Measurements from ENCODE around the gene IRF4.

Gene IRF4

DNA sequence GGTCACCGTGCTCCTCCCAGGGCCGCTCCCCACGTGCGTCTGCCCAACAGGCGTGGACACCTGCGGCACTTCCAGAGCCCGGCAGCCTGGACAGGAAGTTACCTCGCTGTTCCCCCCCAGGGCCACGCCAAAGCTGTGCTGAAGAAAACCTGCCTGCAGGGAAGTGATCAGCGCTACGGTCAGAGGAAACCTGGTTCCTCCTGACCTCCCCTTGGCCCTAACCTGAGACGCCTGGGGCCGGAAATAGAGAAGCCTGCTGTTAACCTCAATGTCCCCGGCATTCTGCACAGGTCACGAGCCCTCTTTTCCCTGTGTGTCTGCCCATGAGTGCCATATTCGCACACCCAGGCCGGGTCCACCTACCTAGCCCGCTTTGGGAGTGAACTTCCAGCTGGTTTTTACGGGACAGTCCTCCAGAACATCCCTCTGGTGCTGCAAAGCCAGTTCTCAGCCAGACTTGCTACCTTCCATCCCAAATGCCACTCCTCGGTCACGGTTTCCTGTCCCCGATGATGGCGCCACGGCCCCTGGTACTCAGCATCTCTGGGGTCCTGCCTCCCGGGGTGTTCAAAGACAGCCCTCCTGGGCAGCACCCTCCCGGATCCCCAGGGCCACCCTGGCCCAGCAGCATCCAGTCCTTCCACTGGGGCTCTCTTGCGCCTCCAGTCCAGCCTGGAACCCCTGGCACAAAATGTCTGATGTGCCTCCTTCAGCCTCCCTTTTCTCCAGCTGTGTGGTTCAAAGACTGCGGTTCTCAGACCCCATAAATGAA, 12.0 kb upstream of the IRF4 start:
- Histone ChIP-seq H3K9me3 (ENCODE audit: control insufficient read depth in 1 of 2, low read length in 2 of 2) (no peaks in the 10 kb centered on the region), H3K36me3 (ENCODE audit: control insufficient read depth in 1 of 2, insufficient read depth in 2 of 2, low read length in 2 of 2) (no peaks in the 10 kb centered on the region), H3K4me3 (ENCODE audit: low read depth in 1 of 2, low read length in 2 of 2) (no peak overlapping the region), H3K27ac (ENCODE audit: low read length) (no peak overlapping the region), H3K4me1 (ENCODE audit: control insufficient read depth in 1 of 2, insufficient read depth in 2 of 2, low read length in 2 of 2) (no peaks in the 10 kb centered on the region), H3K27me3 (ENCODE audit: low read depth, low read length) (peaks cover 24% of the 10 kb centered on the region)

DNA sequence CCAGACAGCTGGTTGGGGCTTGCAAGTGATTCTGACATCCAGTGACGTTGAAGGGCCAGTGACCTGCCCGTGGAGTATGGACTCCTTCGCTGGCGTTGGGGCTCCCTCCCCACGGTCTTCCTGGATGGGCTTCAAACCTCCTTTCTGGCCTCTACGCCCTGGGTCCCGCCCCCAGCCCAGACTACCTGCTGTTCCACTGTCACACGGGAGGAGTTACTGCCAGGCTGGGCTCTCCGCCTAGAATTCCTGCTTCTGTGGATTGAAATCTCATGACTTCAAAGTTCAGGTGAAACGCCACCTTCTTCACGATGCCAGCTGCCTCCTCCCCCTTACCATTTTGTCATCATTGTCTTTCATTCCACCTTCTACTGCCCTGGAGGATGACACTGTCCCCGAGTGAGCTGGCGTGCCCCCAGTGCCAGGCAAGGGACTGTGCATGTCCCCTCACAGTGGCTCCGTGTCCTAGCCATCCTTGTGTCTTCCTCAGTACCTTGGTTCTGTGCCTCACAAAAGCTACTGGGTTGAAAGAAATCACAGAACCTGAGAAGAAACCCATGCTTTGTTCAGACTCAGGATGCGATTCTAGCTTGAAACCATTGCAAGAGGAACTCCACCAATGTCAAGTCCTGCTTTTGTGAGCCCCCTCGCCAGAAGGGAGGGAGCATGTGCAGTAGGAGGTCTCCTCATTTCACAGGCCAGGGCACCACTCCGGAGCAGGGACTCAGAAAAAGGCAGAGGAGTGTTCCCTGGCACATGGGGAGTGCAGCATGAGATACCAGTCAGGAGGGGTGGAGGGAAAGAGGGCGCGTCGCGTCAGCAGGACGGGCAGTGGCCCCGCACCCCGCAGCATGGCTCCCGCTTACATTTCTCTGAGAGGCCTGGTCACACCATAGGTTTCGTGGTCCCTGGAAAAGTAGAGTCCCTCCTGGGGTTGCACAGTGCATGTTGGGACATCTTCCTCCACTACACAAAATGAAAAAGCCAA, 11.0 kb upstream of the IRF4 start:
- no peak overlapping the region for H3K4me3 ChIP-seq (ENCODE audit: low read depth in 1 of 2, low read length in 2 of 2)
- H3K36me3 ChIP-seq (ENCODE audit: control insufficient read depth in 1 of 2, insufficient read depth in 2 of 2, low read length in 2 of 2), result no peaks in the 10 kb centered on the region
- no peaks in the 10 kb centered on the region for H3K4me1 ChIP-seq (ENCODE audit: control insufficient read depth in 1 of 2, insufficient read depth in 2 of 2, low read length in 2 of 2)
- no peaks in the 10 kb centered on the region for H3K9me3 ChIP-seq (ENCODE audit: control insufficient read depth in 1 of 2, low read length in 2 of 2)
- no peak overlapping the region for H3K27ac ChIP-seq (ENCODE audit: low read length)
- peaks cover 20% of the 10 kb centered on the region for H3K27me3 ChIP-seq (ENCODE audit: low read depth, low read length)

DNA sequence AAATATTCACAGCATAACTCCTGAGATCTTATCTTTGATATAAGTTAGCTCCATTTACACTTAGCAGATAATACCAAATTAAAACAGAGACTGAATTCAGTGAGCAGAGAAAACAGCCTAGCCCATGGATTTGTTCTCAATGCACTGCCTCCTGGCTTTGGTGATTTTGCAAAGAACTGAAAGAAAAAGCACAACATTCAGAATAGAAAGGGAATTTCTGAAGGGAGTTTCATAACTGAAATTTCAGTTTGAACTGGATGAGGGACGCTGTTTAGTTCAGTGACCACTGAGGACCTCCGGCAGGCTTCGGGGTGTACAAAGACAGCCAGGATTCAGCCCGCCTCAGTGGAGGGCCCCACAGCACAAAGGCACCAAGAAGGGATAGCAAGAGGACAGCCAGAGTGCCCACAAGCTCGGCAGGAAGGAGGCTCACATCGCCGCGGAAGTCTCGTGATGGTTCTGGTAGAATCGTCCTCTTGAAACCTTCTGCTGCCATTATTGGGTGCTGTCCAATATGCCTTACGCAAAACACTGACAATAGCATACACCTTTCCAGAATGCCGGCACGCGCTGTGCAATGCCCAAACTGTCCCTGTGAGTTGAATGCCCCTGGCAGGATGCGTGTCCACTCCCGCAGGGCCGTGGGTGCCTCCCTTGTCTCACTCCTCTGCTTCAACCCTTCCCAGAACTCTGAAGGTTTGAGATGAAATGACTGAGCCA, 9.7 kb upstream of the IRF4 start:
- no peaks in the 10 kb centered on the region for H3K9me3 ChIP-seq (ENCODE audit: control insufficient read depth in 1 of 2, low read length in 2 of 2)
- H3K27ac ChIP-seq (ENCODE audit: low read length), result no peak overlapping the region
- H3K36me3 ChIP-seq (ENCODE audit: control insufficient read depth in 1 of 2, insufficient read depth in 2 of 2, low read length in 2 of 2), result no peaks in the 10 kb centered on the region
- H3K4me1 ChIP-seq (ENCODE audit: control insufficient read depth in 1 of 2, insufficient read depth in 2 of 2, low read length in 2 of 2), result no peaks in the 10 kb centered on the region
- H3K4me3 ChIP-seq (ENCODE audit: low read depth in 1 of 2, low read length in 2 of 2), result no peak overlapping the region
- peaks cover 20% of the 10 kb centered on the region for H3K27me3 ChIP-seq (ENCODE audit: low read depth, low read length)

DNA sequence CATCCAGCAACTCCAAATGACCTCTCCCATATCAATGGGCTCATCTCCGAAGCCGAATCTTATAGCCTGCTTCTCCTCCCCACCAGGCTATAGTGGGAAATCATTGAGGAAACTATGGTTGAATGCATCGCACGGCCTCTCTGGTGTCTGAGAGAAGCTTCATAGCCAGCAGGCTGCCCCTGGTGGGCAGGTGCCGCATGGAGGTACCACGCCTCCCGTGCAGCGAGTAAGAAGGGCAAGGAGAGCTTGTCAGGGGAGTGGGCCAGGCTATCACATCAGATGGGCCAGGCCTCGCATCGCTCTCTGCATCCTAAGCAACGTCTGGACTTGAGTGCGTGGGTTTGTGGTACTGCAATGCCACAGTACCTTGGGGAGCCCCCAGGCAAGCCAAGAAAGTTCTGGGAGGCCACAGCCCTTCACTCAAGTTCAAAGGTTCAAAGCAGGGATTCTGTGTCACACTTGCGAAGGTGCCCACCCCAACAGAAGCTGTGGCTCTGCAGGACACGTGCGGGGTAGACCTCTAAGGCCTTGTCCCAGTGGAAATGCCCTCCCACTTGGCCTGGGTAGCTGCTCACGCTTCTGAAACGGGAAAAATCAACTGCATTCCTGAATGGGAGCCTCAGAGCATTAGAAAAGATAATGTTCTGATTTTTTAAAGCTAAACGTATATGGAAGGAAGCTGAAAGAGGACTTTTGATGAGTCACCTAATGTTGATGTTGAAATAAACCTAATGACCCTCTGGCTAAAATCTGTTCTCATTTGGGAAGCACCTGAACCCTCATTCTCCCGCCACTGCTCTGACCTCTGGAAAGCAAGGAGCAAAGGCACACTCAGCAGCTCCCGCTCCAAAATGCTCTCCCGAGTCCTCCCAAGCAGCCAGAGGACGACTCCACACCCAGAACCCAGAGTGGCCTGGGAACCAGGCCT, 8.4 kb upstream of the IRF4 start:
- no peak overlapping the region for H3K4me3 ChIP-seq (ENCODE audit: low read depth in 1 of 2, low read length in 2 of 2)
- peaks cover 20% of the 10 kb centered on the region for H3K27me3 ChIP-seq (ENCODE audit: low read depth, low read length)
- no peaks in the 10 kb centered on the region for H3K4me1 ChIP-seq (ENCODE audit: control insufficient read depth in 1 of 2, insufficient read depth in 2 of 2, low read length in 2 of 2)
- H3K27ac ChIP-seq (ENCODE audit: low read length), result no peak overlapping the region
- no peaks in the 10 kb centered on the region for H3K36me3 ChIP-seq (ENCODE audit: control insufficient read depth in 1 of 2, insufficient read depth in 2 of 2, low read length in 2 of 2)
- no peaks in the 10 kb centered on the region for H3K9me3 ChIP-seq (ENCODE audit: control insufficient read depth in 1 of 2, low read length in 2 of 2)

DNA sequence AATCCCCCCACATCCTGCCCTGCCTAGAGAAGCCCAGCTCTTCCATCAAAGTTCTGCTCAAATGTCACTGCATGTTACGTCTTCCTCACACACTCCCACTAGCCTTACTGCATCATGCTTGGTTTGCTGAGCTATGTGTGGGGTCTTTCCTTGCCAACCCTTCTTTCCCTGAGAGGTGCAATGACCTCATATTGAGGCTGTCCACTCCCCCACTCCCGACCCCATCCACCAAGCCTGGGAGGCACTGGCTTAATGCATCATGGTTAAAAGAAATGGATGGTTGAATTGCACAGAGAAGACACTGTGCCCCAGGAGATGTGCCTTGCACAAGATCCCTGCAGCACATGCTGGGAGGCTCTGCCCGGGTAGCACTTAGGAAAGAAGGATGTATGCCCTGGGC, 7.7 kb upstream of the IRF4 start:
- Histone ChIP-seq H3K27me3 (ENCODE audit: low read depth, low read length) (peaks cover 20% of the 10 kb centered on the region), H3K9me3 (ENCODE audit: control insufficient read depth in 1 of 2, low read length in 2 of 2) (no peaks in the 10 kb centered on the region)

DNA sequence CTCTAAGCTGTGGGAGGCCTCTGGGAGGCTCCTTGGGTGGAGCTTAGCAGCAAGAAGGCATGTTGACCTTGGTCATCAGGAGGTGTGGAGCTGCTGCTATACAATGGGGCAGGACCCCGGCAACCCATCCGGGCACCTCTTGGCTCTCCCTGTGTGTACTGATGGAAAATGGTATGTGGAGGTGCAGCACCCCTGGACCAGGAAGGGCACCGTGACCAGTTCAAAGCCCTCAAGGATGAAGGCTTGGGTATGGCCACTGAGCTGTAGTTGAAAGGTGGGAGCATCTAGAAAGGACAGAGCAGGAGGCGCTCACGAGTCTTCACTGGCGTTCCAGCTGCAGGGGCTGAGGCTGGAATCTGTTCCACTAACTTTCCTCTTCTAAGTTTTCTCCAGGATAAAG, 6.7 kb upstream of the IRF4 start:
- no peak overlapping the region for H3K4me3 ChIP-seq (ENCODE audit: low read depth in 1 of 2, low read length in 2 of 2)
- H3K9me3 ChIP-seq (ENCODE audit: control insufficient read depth in 1 of 2, low read length in 2 of 2), result no peaks in the 10 kb centered on the region
- no peak overlapping the region for H3K27ac ChIP-seq (ENCODE audit: low read length)
- peaks cover 20% of the 10 kb centered on the region for H3K27me3 ChIP-seq (ENCODE audit: low read depth, low read length)
- no peaks in the 10 kb centered on the region for H3K4me1 ChIP-seq (ENCODE audit: control insufficient read depth in 1 of 2, insufficient read depth in 2 of 2, low read length in 2 of 2)
- H3K36me3 ChIP-seq (ENCODE audit: control insufficient read depth in 1 of 2, insufficient read depth in 2 of 2, low read length in 2 of 2), result no peaks in the 10 kb centered on the region

More for the DNA sequence above, 7.7 kb upstream of the IRF4 start:
- no peaks in the 10 kb centered on the region for H3K36me3 ChIP-seq (ENCODE audit: control insufficient read depth in 1 of 2, insufficient read depth in 2 of 2, low read length in 2 of 2)
- no peaks in the 10 kb centered on the region for H3K4me1 ChIP-seq (ENCODE audit: control insufficient read depth in 1 of 2, insufficient read depth in 2 of 2, low read length in 2 of 2)
- H3K27ac ChIP-seq (ENCODE audit: low read length), result no peak overlapping the region
- H3K4me3 ChIP-seq (ENCODE audit: low read depth in 1 of 2, low read length in 2 of 2), result no peak overlapping the region

DNA sequence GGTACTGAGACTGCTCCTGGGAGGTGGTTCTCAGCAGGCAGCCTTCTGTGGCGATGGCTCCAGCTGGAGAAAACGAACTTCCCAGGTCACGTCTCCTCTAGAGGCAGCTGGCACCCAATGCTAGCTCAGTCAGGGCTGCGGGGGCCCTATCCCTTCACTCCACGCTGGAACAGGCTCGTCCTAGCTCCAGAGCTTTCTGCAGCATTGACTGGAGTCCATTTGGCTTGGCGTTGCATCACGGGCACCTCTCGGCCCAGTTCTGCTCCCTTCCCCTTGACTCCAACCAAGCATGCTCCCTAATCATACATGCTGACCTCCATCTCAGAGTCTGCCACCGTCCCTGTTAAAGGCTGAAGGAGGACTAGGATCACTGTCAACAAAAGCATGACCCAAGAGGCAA, 5.9 kb upstream of the IRF4 start:
- no peak overlapping the region for H3K27ac ChIP-seq (ENCODE audit: low read length)
- H3K9me3 ChIP-seq (ENCODE audit: control insufficient read depth in 1 of 2, low read length in 2 of 2), result no peaks in the 10 kb centered on the region
- peaks cover 15% of the 10 kb centered on the region for H3K27me3 ChIP-seq (ENCODE audit: low read depth, low read length)
- peaks cover 0 to under 1% of the 10 kb centered on the region in 2 donors for H3K4me1 ChIP-seq (ENCODE audit: control insufficient read depth in 1 of 2, insufficient read depth in 2 of 2, low read length in 2 of 2)
- no peak overlapping the region for H3K4me3 ChIP-seq (ENCODE audit: low read depth in 1 of 2, low read length in 2 of 2)
- no peaks in the 10 kb centered on the region for H3K36me3 ChIP-seq (ENCODE audit: control insufficient read depth in 1 of 2, insufficient read depth in 2 of 2, low read length in 2 of 2)

DNA sequence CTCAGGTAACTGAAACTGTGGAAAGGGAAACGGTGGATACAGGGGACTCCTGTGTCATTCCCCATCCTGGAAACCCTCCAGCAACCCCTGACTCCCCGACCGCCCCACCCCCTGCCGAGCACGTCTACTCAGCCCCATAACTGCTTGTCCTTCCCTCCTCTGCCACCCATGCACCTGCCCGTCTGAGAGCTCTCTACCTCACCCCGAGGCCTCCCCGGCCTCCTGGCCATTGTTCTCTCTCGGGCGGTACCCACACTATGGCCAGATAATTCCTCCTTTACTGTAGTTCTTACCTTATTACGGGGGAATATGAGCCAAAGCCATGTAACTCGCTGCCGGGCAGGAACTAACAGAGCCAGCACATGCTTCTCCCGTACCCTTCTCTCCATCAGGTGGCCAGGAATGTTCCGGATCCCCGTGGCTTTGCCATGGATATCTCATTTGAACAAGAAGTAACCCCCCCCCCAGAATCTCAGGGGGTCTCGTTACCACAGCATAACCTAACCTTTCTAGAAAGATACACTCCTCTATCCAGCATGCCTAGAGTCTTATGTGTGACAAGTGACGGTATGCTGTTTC, 4.8 kb upstream of the IRF4 start:
- Histone ChIP-seq H3K27me3 (ENCODE audit: low read depth, low read length) (peaks cover 16% of the 10 kb centered on the region), H3K9me3 (ENCODE audit: control insufficient read depth in 1 of 2, low read length in 2 of 2) (no peaks in the 10 kb centered on the region), H3K4me3 (ENCODE audit: low read depth in 1 of 2, low read length in 2 of 2) (no peak overlapping the region), H3K4me1 (ENCODE audit: control insufficient read depth in 1 of 2, insufficient read depth in 2 of 2, low read length in 2 of 2) (peaks cover 0 to 10% of the 10 kb centered on the region in 2 donors), H3K27ac (ENCODE audit: low read length) (no peak overlapping the region), H3K36me3 (ENCODE audit: control insufficient read depth in 1 of 2, insufficient read depth in 2 of 2, low read length in 2 of 2) (no peaks in the 10 kb centered on the region)

DNA sequence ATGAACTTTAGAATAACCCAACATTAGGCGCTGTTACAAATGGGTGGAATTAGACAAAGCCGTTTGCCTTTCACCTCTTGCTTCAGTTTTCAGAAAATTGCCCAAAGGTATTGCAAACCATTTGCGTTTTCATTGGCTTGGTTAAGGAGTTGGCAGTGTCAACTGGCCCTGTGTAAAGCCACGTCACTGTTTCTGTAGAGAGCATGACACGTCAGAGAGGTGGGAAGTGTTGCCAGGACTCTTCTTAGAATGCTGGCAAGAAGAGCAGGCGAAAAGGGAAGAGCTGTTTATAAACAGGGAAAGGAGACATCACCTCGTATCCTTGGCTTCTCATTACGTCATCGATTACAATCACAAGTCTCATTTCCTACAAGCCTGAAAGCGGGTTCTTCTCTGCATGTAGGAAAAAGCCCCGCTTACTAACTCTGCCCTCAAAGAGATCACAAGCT, 4.2 kb upstream of the IRF4 start:
- H3K27ac ChIP-seq (ENCODE audit: low read length), result no peak overlapping the region
- peaks cover 0 to 16% of the 10 kb centered on the region in 2 donors for H3K4me1 ChIP-seq (ENCODE audit: control insufficient read depth in 1 of 2, insufficient read depth in 2 of 2, low read length in 2 of 2)
- H3K9me3 ChIP-seq (ENCODE audit: control insufficient read depth in 1 of 2, low read length in 2 of 2), result no peaks in the 10 kb centered on the region
- H3K36me3 ChIP-seq (ENCODE audit: control insufficient read depth in 1 of 2, insufficient read depth in 2 of 2, low read length in 2 of 2), result no peaks in the 10 kb centered on the region
- peaks cover 22% of the 10 kb centered on the region for H3K27me3 ChIP-seq (ENCODE audit: low read depth, low read length)
- H3K4me3 ChIP-seq (ENCODE audit: low read depth in 1 of 2, low read length in 2 of 2), result no peak overlapping the region

DNA sequence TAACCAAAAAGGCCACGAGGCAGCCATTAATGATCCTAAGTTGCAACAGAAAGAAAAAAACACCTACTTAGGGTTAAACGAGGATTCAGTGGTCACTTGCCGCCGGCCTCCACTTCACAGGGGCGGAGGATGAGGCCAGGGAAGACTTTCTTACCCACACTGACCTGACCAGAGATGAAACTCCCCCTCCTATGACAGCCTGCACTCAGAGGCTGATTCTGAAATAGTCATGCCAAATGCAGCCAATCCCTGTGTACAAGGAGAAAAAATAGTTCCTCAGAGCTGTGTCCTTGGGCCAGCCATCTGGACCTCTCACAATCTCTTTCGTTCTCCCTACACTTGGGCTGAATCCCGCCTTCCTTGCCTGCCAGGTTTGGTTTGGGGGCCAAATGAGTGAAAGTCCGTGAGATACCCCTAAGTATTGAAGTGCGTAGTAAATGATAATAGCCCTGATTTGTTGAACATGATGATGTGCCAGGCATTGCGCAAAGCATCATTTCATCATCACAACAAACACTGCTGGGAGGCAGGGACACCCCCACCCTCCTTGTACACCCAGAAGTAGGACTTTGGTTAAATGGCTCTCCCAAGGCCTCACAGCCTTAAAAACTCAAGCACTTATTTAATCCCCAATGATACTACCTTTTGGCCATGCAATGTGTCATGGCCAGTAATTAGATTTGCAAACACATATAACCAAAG, 3.2 kb upstream of the IRF4 start:
- Histone ChIP-seq H3K9me3 (ENCODE audit: control insufficient read depth in 1 of 2, low read length in 2 of 2) (no peaks in the 10 kb centered on the region), H3K27ac (ENCODE audit: low read length) (no peak overlapping the region), H3K4me1 (ENCODE audit: control insufficient read depth in 1 of 2, insufficient read depth in 2 of 2, low read length in 2 of 2) (peaks cover 0 to 26% of the 10 kb centered on the region in 2 donors), H3K4me3 (ENCODE audit: low read depth in 1 of 2, low read length in 2 of 2) (no peak overlapping the region), H3K27me3 (ENCODE audit: low read depth, low read length) (peaks cover 27% of the 10 kb centered on the region), H3K36me3 (ENCODE audit: control insufficient read depth in 1 of 2, insufficient read depth in 2 of 2, low read length in 2 of 2) (no peaks in the 10 kb centered on the region)
